Measurements from ENCODE around the gene EPG5. TPM values are rescaled to one million over a fixed set of nuclear protein-coding genes. Genes with fewer than 3 reads are reported as not detected.

The EPG5 gene
- total RNA-seq, 1 donor from 2014 or later = 34.0 TPM

DNA sequence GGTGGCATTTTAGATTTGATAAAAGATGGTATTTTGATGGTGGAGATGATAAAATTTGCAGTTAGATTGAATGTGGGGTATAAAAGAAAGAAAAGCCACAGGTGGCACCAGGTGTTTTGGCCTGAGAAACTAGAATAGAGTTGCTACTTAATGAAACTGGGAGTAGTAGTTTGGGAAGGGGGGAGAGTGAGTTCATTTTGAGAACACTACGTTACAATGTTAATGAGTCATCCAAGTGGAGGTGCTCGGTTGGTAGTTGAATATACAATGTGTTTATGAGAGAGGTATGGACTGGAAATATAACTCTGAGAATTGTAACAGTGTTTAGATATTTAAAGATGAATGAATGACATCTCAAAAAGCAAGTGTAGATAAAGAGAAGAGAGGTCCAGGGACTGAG is 26.4 kb downstream of the EPG5 start:
- H3K4me2 ChIP-seq = no peak overlapping the region
- H3K27me3 ChIP-seq = no peaks in the 10 kb centered on the region
- no peak overlapping the region for H3K27ac ChIP-seq
- Mint-ChIP-seq H3K27ac (no peak overlapping the region), H3K9me3 (no peaks in the 10 kb centered on the region), H3K4me1 (no peaks in the 10 kb centered on the region), H3K36me3 (peaks cover 22% of the 10 kb centered on the region), H3K27me3 (ENCODE audit: insufficient read depth, low read depth) (no peaks in the 10 kb centered on the region), H3K4me3 (no peak overlapping the region)
- H3K79me2 ChIP-seq (ENCODE audit: low read depth) = no peaks in the 10 kb centered on the region
- no peaks in the 10 kb centered on the region for H3F3A ChIP-seq (ENCODE audit: low read depth)
- peaks cover 7% of the 10 kb centered on the region for H3K36me3 ChIP-seq
- no peak overlapping the region for H2AFZ ChIP-seq (replicated peaks)
- H3K4me3 ChIP-seq = no peak overlapping the region
- H3K9me3 ChIP-seq (ENCODE audit: low read depth) = no peaks in the 10 kb centered on the region
- no peak overlapping the region for H3K9ac ChIP-seq
- peaks cover 3% of the 10 kb centered on the region for H4K20me1 ChIP-seq (ENCODE audit: low read depth)
- DNase-seq (ENCODE audit: low spot score) = no peak
- H3K4me1 ChIP-seq = no peaks in the 10 kb centered on the region
- TF ChIP-seq EZH2 (IDR thresholded peaks at IDR 0.05) = no peak
- TF ChIP-seq, protein P1, sequence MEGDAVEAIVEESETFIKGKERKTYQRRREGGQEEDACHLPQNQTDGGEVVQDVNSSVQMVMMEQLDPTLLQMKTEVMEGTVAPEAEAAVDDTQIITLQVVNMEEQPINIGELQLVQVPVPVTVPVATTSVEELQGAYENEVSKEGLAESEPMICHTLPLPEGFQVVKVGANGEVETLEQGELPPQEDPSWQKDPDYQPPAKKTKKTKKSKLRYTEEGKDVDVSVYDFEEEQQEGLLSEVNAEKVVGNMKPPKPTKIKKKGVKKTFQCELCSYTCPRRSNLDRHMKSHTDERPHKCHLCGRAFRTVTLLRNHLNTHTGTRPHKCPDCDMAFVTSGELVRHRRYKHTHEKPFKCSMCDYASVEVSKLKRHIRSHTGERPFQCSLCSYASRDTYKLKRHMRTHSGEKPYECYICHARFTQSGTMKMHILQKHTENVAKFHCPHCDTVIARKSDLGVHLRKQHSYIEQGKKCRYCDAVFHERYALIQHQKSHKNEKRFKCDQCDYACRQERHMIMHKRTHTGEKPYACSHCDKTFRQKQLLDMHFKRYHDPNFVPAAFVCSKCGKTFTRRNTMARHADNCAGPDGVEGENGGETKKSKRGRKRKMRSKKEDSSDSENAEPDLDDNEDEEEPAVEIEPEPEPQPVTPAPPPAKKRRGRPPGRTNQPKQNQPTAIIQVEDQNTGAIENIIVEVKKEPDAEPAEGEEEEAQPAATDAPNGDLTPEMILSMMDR (IDR thresholded peaks at IDR 0.05) = no peak
- no peak for TF ChIP-seq EZH2phosphoT487 (IDR thresholded peaks at IDR 0.05)

DNA sequence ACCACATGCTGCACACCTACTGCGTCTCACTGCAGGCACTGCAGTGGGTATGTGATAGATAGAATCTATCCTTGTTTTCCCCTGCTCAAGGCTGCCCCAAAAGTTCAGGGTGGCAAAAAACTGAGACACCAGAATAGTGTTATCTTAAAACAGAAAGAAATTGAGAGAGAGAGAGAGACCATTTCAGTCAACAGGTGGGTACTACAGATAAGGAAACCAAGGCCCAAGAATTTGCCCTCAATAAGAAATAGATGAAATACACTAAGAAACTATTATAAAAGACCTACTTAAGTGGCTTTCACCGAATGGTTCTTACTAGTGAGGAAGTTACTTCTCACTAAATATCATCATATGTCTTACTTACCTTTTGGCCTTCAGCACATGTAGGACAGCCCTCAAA is 27.9 kb downstream of the EPG5 start:
- H3K4me3 Mint-ChIP-seq = no peak overlapping the region
- no peak overlapping the region for H3K4me2 ChIP-seq
- peaks cover 7% of the 10 kb centered on the region for H3K36me3 ChIP-seq
- no peak overlapping the region for H3K27ac Mint-ChIP-seq
- H3F3A ChIP-seq (ENCODE audit: low read depth) = no peaks in the 10 kb centered on the region
- no peak overlapping the region for H3K27ac ChIP-seq
- DNase-seq (ENCODE audit: low spot score) = no peak
- H3K36me3 Mint-ChIP-seq = peaks cover 23% of the 10 kb centered on the region
- H3K4me1 ChIP-seq = no peaks in the 10 kb centered on the region
- no peaks in the 10 kb centered on the region for H3K27me3 Mint-ChIP-seq (ENCODE audit: insufficient read depth, low read depth)
- H3K27me3 ChIP-seq = no peaks in the 10 kb centered on the region
- H3K79me2 ChIP-seq (ENCODE audit: low read depth) = no peaks in the 10 kb centered on the region
- H4K20me1 ChIP-seq (ENCODE audit: low read depth) = peaks cover 3% of the 10 kb centered on the region
- H3K9me3 Mint-ChIP-seq = no peaks in the 10 kb centered on the region
- no peaks in the 10 kb centered on the region for H3K4me1 Mint-ChIP-seq
- no peaks in the 10 kb centered on the region for H3K9me3 ChIP-seq (ENCODE audit: low read depth)
- TF ChIP-seq, protein P1 (IDR thresholded peaks at IDR 0.05) = no peak
- TF ChIP-seq EZH2phosphoT487 (IDR thresholded peaks at IDR 0.05) = no peak
- H3K4me3 ChIP-seq = no peak overlapping the region
- H3K9ac ChIP-seq = no peak overlapping the region
- H2AFZ ChIP-seq (replicated peaks) = no peak overlapping the region

DNA sequence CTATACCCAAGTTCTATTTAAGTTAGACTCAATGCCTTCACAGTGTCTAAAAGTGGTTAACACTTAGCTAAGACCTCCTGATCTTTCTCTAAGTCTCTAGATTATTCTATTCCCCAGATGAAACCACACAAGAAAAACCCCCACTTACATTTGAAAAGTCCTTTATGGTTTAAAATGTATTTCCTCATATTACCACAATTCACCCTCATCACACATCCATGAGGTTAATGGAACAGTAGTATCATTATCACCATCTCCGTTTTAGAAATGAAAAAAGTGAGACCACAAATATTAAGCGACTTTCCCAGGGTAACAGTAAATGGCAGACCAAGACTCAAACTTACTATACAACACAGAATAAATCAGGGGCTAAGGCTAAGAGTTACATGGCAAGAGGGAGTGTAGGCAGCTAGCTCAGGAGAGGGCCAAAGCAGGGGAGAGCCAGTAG is 28.6 kb downstream of the EPG5 start:
- H3K4me2 ChIP-seq = no peak overlapping the region
- H3K9me3 ChIP-seq (ENCODE audit: low read depth) = no peaks in the 10 kb centered on the region
- Mint-ChIP-seq H3K4me3 (no peak overlapping the region), H3K27me3 (ENCODE audit: insufficient read depth, low read depth) (no peaks in the 10 kb centered on the region), H3K27ac (no peak overlapping the region), H3K4me1 (no peaks in the 10 kb centered on the region), H3K9me3 (no peaks in the 10 kb centered on the region), H3K36me3 (peaks cover 18% of the 10 kb centered on the region)
- no peaks in the 10 kb centered on the region for H3K27me3 ChIP-seq
- H3K4me1 ChIP-seq = no peaks in the 10 kb centered on the region
- no peak for DNase-seq (ENCODE audit: low spot score)
- H2AFZ ChIP-seq (replicated peaks) = no peak overlapping the region
- no peak overlapping the region for H3K4me3 ChIP-seq
- no peak overlapping the region for H3K27ac ChIP-seq
- no peaks in the 10 kb centered on the region for H3K79me2 ChIP-seq (ENCODE audit: low read depth)
- H3K36me3 ChIP-seq = peaks cover 7% of the 10 kb centered on the region
- peaks cover 5% of the 10 kb centered on the region for H4K20me1 ChIP-seq (ENCODE audit: low read depth)
- no peaks in the 10 kb centered on the region for H3F3A ChIP-seq (ENCODE audit: low read depth)
- H3K9ac ChIP-seq = no peak overlapping the region
- no peak for TF ChIP-seq EZH2phosphoT487 (IDR thresholded peaks at IDR 0.05)
- TF ChIP-seq, protein P1 (IDR thresholded peaks at IDR 0.05) = no peak
- no peak for TF ChIP-seq EZH2 (IDR thresholded peaks at IDR 0.05)

All from neural progenitor cell (in vitro differentiated cells).